NB4 (cell line): ENCODE measurements around the gene STX3.

Experiments used
- MYC ChIP-seq: IDR thresholded peaks from 2 replicates; pipeline ENCODE4 v1.6.1; 2011; ENCODE audit warnings: low read depth, low read length
- POLR2A ChIP-seq: IDR thresholded peaks from 2 replicates; pipeline ENCODE4 v1.6.1; 2011; ENCODE audit warnings: mild to moderate bottlenecking; ENCODE audit not compliant: insufficient read length; ENCODE audit errors: extremely low read depth
- TF ChIP-seq, protein P1 (sequence below): IDR thresholded peaks from one replicate; pipeline ENCODE4 v1.5.1; 2012; ENCODE audit warnings: low read depth, low read length
- TF ChIP-seq, protein P2 (sequence below): IDR thresholded peaks from 2 replicates; pipeline ENCODE4 v1.6.1; 2011; ENCODE audit warnings: low read depth, low read length

DNA sequence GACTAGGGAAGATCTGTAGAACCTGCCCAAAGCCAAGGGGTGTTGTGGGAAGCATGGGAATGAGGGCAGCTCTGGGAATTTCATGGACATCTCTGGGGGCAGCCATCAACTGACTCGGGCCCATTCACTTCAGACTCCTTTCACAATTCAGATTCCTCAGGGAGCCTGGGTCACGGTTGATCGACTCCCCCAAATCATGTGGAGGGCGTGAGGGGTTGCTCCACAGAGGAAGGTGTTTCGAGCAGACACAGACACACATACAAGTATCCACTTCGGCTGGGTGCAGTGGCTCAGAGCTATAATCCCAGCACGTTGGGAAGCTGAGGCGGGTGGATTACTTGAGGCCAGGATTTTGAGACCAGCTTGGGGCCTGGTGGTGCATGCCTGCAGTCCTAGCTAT is 15.7 kb downstream of the STX3 start:
- TF ChIP-seq POLR2A (no peak), MYC (no peak)
- TF ChIP-seq, protein P1, sequence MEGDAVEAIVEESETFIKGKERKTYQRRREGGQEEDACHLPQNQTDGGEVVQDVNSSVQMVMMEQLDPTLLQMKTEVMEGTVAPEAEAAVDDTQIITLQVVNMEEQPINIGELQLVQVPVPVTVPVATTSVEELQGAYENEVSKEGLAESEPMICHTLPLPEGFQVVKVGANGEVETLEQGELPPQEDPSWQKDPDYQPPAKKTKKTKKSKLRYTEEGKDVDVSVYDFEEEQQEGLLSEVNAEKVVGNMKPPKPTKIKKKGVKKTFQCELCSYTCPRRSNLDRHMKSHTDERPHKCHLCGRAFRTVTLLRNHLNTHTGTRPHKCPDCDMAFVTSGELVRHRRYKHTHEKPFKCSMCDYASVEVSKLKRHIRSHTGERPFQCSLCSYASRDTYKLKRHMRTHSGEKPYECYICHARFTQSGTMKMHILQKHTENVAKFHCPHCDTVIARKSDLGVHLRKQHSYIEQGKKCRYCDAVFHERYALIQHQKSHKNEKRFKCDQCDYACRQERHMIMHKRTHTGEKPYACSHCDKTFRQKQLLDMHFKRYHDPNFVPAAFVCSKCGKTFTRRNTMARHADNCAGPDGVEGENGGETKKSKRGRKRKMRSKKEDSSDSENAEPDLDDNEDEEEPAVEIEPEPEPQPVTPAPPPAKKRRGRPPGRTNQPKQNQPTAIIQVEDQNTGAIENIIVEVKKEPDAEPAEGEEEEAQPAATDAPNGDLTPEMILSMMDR: no peak
- TF ChIP-seq, protein P2, sequence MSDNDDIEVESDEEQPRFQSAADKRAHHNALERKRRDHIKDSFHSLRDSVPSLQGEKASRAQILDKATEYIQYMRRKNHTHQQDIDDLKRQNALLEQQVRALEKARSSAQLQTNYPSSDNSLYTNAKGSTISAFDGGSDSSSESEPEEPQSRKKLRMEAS: no peak
